K562 (cell line): ENCODE results near the gene TOMM40L. TPM values are rescaled to one million over a fixed set of nuclear protein-coding genes. Genes with fewer than 3 reads are reported as not detected.

Experiments
- ATAC-seq: fragments of 200-7000 bp; cut with Tn5 transposase; 3 replicates; pipeline ENCODE4 v1.9.1; 2020; ENCODE audit warnings: moderate library complexity
- BruUV-seq: library from RNA; stranded (reverse); fragments of 400-500 nt; replicated peaks from 2 replicates; lab custom pipeline; 2021; lab: Mats Ljungman, UMichigan
- CTCF ChIA-PET: fragments of 300-600 bp; formaldehyde crosslinking; extraction: SDS; loops from one replicate; lab custom pipeline; 2021; ENCODE audit warnings: low intra/inter-chr PET ratio; lab: Yijun Ruan, JAX
- POLR2A ChIA-PET: fragments of 300-600, 350-650 bp; sonication (Branson Sonifier 250); formaldehyde crosslinking; extraction: SDS; loops from one replicate; lab custom pipeline; 2021; ENCODE audit warnings: antibody characterized with exemption, inconsistent platforms; lab: Yijun Ruan, JAX
- DNase-seq, 4 experiments: peaks; one replicate each; pipeline versions ENCODE4 v3.0.0 to v3.0.0-alpha.2; 2011 to 2018; ENCODE audit warnings: low spot score in 3 of 4, mixed read lengths in 3 of 4; ENCODE audit errors: extremely low read depth in 1 of 4
- FAIRE-seq: peaks from 2 replicates; lab custom pipeline; 2011; peaks lifted over from hg19 to GRCh38; lab: Jason Lieb, UNC
- H2AFZ ChIP-seq: 2 replicates; pipeline ENCODE4 v1.6.0; 2011; ENCODE audit warnings: low read depth, low read length, control low read depth, inconsistent platforms
- H3K27ac ChIP-seq: fragments of 200-600 bp; 3 replicates; pipeline ENCODE4 v1.8.0; 2011; ENCODE audit warnings: low read depth, mild to moderate bottlenecking, control low read depth, inconsistent platforms, low read length, moderate library complexity, mixed read lengths; ENCODE audit errors: extremely low read depth
- H3K27me3 ChIP-seq, 2 experiments: fragments of 300-600 bp in 1 of 2; 2 replicates in 1 of 2; 3 replicates in 1 of 2; pipeline versions ENCODE4 v1.6.0 to v1.8.0; 2011; ENCODE audit warnings: inconsistent platforms in 2 of 2, low read length in 2 of 2, mild to moderate bottlenecking in 1 of 2, mixed read lengths in 1 of 2, moderate library complexity in 1 of 2; ENCODE audit not compliant: control insufficient read depth in 2 of 2, insufficient read depth in 2 of 2
- H3K36me3 ChIP-seq: fragments of 300-600 bp; 3 replicates; pipeline ENCODE4 v1.8.0; 2011; ENCODE audit warnings: mild to moderate bottlenecking, low read length, inconsistent platforms; ENCODE audit not compliant: control insufficient read depth, insufficient read depth
- H3K4me1 ChIP-seq, 2 experiments: fragments of 200-600 bp in 1 of 2; replicated peaks in 1 of 2; 2 replicates in 1 of 2; 3 replicates in 1 of 2; pipeline versions ENCODE4 v1.5.1 to v1.8.0; 2011; ENCODE audit warnings: inconsistent platforms in 2 of 2, low read length in 2 of 2, mild to moderate bottlenecking in 1 of 2, mixed read lengths in 1 of 2, moderate library complexity in 1 of 2; ENCODE audit not compliant: control insufficient read depth in 2 of 2, insufficient read depth in 2 of 2
- H3K4me2 ChIP-seq: 2 replicates; pipeline ENCODE4 v1.6.1; 2011; ENCODE audit warnings: low read length, control low read depth, inconsistent platforms, mixed read lengths; ENCODE audit not compliant: insufficient read depth
- H3K4me3 ChIP-seq: fragments of 200-600 bp; sonication (generic), shearing (Covaris generic); 2 replicates; pipeline ENCODE4 v1.5.1; 2016; ENCODE audit warnings: control low read depth, inconsistent platforms
- H3K79me2 ChIP-seq: fragments of 200-600 bp; 3 replicates; pipeline ENCODE4 v1.8.0; 2011; ENCODE audit warnings: low read length, inconsistent platforms; ENCODE audit not compliant: control insufficient read depth, insufficient read depth
- H3K9ac ChIP-seq, 2 experiments: 2 replicates each; pipeline versions ENCODE4 v1.6.0 to v1.6.1; 2011; ENCODE audit warnings: low read depth in 2 of 2, low read length in 2 of 2, control low read depth in 1 of 2, inconsistent platforms in 1 of 2, mild to moderate bottlenecking in 1 of 2, mixed read lengths in 1 of 2; ENCODE audit not compliant: insufficient read depth in 1 of 2
- H3K9me1 ChIP-seq: one replicate; pipeline ENCODE4 v1.6.0; 2011; ENCODE audit warnings: inconsistent platforms, mild to moderate bottlenecking, low read length, moderate library complexity; ENCODE audit not compliant: control insufficient read depth, insufficient read depth
- H3K9me3 ChIP-seq: replicated peaks from 2 replicates; pipeline ENCODE4 v1.5.1; 2011; ENCODE audit warnings: low read depth, low read length, inconsistent platforms; ENCODE audit not compliant: control insufficient read depth, insufficient read depth
- H4K20me1 ChIP-seq: replicated peaks from 2 replicates; pipeline ENCODE4 v1.6.1; 2011; ENCODE audit warnings: low read length, inconsistent platforms, mixed read lengths; ENCODE audit not compliant: control insufficient read depth, insufficient read depth
- CBX1 ChIP-seq: sonication (generic); IDR thresholded peaks from 2 replicates; pipeline ENCODE4 v1.6.1; 2016; ENCODE audit warnings: antibody characterized with exemption, low read depth, mild to moderate bottlenecking
- SAFB2 ChIP-seq: fragments of 200-400 bp; formaldehyde crosslinking; IDR thresholded peaks from 2 replicates; pipeline ENCODE4 v1.6.1; 2018; ENCODE audit warnings: borderline replicate concordance, low read length, low read depth, moderate library complexity; ENCODE audit not compliant: severe bottlenecking
- SMARCB1 ChIP-seq: IDR thresholded peaks from 2 replicates; pipeline ENCODE4 v1.6.1; 2011; ENCODE audit warnings: improper control_type of control experiment, low read depth; ENCODE audit not compliant: insufficient read length
- SMARCC2 ChIP-seq: fragments of 450-650 bp; IDR thresholded peaks from 2 replicates; pipeline ENCODE4 v1.6.1; 2017; ENCODE audit warnings: antibody characterized with exemption, moderate library complexity, mild to moderate bottlenecking, low read depth
- TARDBP ChIP-seq: fragments of 450-650 bp; IDR thresholded peaks from 2 replicates; pipeline ENCODE4 v1.6.1; 2016
- TEAD4 ChIP-seq, 2 experiments: sonication (generic) in 1 of 2; formaldehyde crosslinking in 1 of 2; IDR thresholded peaks; 2 replicates each; pipeline versions ENCODE4 v1.6.1 to v1.8.0; 2012 to 2022; ENCODE audit warnings: borderline replicate concordance in 1 of 2, inconsistent platforms in 1 of 2, low read length in 1 of 2, mild to moderate bottlenecking in 1 of 2, missing genetic modification reagents in 1 of 2
- TRIM24 ChIP-seq, 2 experiments: fragments of 450-650 bp; IDR thresholded peaks; 2 replicates each; pipeline ENCODE4 v1.6.1; 2016
- ZC3H4 ChIP-seq: sonication (generic); formaldehyde crosslinking; IDR thresholded peaks from 2 replicates; pipeline ENCODE4 v1.9.0; 2021; ENCODE audit warnings: missing genetic modification reagents, borderline replicate concordance
- ZNF197 ChIP-seq: fragments of 200-800 bp; sonication (Bioruptor generic); IDR thresholded peaks from 2 replicates; pipeline ENCODE4 v1.6.1; 2016; ENCODE audit warnings: low read depth, missing genetic modification characterization, missing compliant biosample characterization
- ZNF239 ChIP-seq: fragments of 250-450 bp; sonication (Bioruptor Pico); IDR thresholded peaks from 2 replicates; pipeline ENCODE4 v1.4.0; 2020; ENCODE audit warnings: mild to moderate bottlenecking
- WGBS: fragments of 100-300 bp; shearing (Covaris generic); methylation state at CpG from one replicate; pipeline ENCODE4 v1.1.6; 2016; ENCODE audit warnings: low coverage, mixed read lengths; ENCODE audit not compliant: insufficient coverage; ENCODE audit errors: missing lambda C conversion rate; 5-methylcytosine and 5-hydroxymethylcytosine counted together
- in situ Hi-C: fragments of 300-500 bp; cut with MboI; formaldehyde crosslinking; loops from 4 replicates; pipeline ENCODE4 v1.15.0; 2018; ENCODE audit warnings: inconsistent platforms, mixed read lengths
- intact Hi-C: fragments of 100-400 bp; cut with micrococcal nuclease; formaldehyde crosslinking; loops from 2 replicates; pipeline ENCODE4 v1.14.2; 2022
- polyA plus RNA-seq, 8 experiments: library from polyadenylated mRNA; depleted of rRNA in 4 of 8; stranded (reverse) in 5 of 8; unstranded in 3 of 8; fragments of >200 nt; fragmentation: Nextera tagmentation in 2 of 8; fragmentation: Illumina TruSeq in 1 of 8; extraction: Ambion mirVana in 2 of 8; extraction: Trizol in 1 of 8; gene quantifications; 2 replicates each; pipeline versions ENCODE4 v1.2.1 to v1.2.3, GENCODE V29; 2011 to 2014; ENCODE audit warnings: inconsistent platforms in 1 of 8, missing spikeins in 1 of 8
- total RNA-seq, 7 experiments: library from RNA; depleted of rRNA in 6 of 7; stranded (reverse); fragments of >200 nt in 6 of 7; fragmentation: Illumina TruSeq in 2 of 7; extraction: Trizol in 2 of 7; gene quantifications; 2 replicates each; pipeline versions ENCODE4 v1.2.1 to v1.2.3, GENCODE V29; 2011 to 2021; ENCODE audit warnings: low replicate concordance in 1 of 7
- TF ChIP-seq, protein P1 (sequence below): fragments of 250-450 bp; sonication (Bioruptor Pico); IDR thresholded peaks from 2 replicates; pipeline ENCODE4 v1.8.0; 2021; ENCODE audit warnings: moderate library complexity, mild to moderate bottlenecking, inconsistent platforms
- TF ChIP-seq, protein P2 (sequence below): sonication (generic); formaldehyde crosslinking; IDR thresholded peaks from 2 replicates; pipeline ENCODE4 v1.8.0; 2023; ENCODE audit warnings: mild to moderate bottlenecking, missing genetic modification reagents

TOMM40L gene
- total and polyA plus RNA-seq, 9 of the 15 experiments (the other 6 are each of a cell fraction or from before 2014, with no cell fraction given) = 9.6 to 33.6 (median 25.2) TPM

DNA sequence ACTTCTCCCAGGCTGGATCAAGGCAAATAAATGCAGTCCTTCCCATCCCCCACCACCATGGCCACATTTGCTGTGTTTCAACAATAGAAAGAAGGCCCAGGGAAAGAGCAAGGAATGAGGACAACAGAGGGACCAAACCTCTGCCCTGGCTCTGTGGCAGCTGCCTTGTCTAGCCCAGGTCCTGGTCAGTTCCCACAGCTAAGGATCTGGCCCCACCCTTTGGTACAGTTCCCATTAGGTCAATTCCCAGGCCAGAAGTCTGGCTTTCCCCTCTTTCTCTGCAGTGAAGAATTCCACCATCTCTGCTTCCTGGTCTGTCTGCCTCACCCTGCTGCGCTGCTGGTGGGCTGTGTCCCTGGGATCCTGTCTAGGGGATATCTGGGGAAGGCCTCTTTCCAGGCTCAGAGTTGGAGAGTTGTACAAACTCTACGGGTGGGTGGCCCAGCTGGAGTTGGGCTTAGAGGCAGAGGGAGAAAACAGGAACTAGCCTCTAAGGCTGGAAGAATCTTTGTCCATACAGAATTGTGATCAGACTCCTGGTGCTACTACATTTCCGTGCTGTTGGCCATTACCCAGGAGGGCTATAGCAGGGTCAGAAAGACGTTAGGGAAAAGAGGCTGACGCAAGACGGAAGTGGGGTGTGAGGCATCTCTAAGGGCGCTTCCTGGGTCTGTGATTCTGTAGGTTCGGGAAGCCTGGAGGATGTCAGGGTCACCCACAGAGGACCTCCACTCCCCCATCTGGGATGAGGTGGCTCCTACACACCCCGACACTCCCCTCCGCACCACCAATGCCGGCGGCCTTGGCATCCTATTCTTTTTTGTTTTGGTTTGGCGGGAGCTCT lies 24.6 kb upstream of the TOMM40L start:
- peak overlapping the region; percentile 83 to 92; a peak in 3 of 4 replicates for H3K9ac ChIP-seq
- BruUV-seq = TSS peak; percentile 75
- peak; percentile 13 for ATAC-seq
- no peaks in the 10 kb centered on the region for H3K9me1 ChIP-seq
- H3K9me3 ChIP-seq = no peaks in the 10 kb centered on the region
- peak overlapping the region; percentile 97 for H2AFZ ChIP-seq
- CTCF ChIA-PET = no interaction called here
- peak; percentile 42 for FAIRE-seq
- H3K27ac ChIP-seq = peak overlapping the region; percentile 99
- in situ Hi-C loops (no loop called here), intact Hi-C loops (loop anchor here (5.0 kb wide), 1 partner anchor 106 kb away; the partner anchor contains the start of gene MPZ)
- no peaks in the 10 kb centered on the region for H4K20me1 ChIP-seq
- H3K79me2 ChIP-seq = peaks cover 27% of the 10 kb centered on the region
- DNase-seq = peak in 2 of 4 experiments; percentile 38 to 47
- POLR2A ChIA-PET = interaction anchor here (0.6 to 1.9 kb wide), 9 partner anchors 10 to 1290 kb away, joined by 3 to 9 read pairs (median 4); partner anchors contain the start of genes B4GALT3 and TOMM40L
- H3K4me1 ChIP-seq = peaks cover 57 to 68% of the 10 kb centered on the region in 2 experiments
- peaks cover 28% of the 10 kb centered on the region for H3K36me3 ChIP-seq
- H3K4me3 ChIP-seq = peak overlapping the region; percentile 71
- no peaks in the 10 kb centered on the region for H3K27me3 ChIP-seq
- 52% methylated on average over 13 of the region's 13 CpGs for WGBS
- peak overlapping the region; percentile 97 for H3K4me2 ChIP-seq
- TF ChIP-seq SMARCB1 (no peak), TEAD4 (IDR thresholded peaks at IDR 0.05; ENCODE audit: low read length) (no peak), TEAD4 (CRISPR knock-in tag; IDR thresholded peaks at IDR 0.05; ENCODE audit: borderline replicate concordance) (0 out of 2 replicates have a peak, but pooled peaks have one; percentile 37), ZNF239 (CRISPR knock-in tag) (0 out of 2 replicates have a peak, but pooled peaks have one; percentile 3), TARDBP (no peak), ZNF197 (CRISPR knock-in tag) (peak; percentile 60; the same call in 1 of the 2 replicates), CBX1 (no peak), SMARCC2 (0 out of 2 replicates have a peak, but pooled peaks have one; percentile 17), SAFB2 (no peak), ZC3H4 (CRISPR knock-in tag) (0 out of 2 replicates have a peak, but pooled peaks have one; percentile 46), TRIM24 (IDR thresholded peaks at IDR 0.05) (no peak)
- TF ChIP-seq, protein P1, sequence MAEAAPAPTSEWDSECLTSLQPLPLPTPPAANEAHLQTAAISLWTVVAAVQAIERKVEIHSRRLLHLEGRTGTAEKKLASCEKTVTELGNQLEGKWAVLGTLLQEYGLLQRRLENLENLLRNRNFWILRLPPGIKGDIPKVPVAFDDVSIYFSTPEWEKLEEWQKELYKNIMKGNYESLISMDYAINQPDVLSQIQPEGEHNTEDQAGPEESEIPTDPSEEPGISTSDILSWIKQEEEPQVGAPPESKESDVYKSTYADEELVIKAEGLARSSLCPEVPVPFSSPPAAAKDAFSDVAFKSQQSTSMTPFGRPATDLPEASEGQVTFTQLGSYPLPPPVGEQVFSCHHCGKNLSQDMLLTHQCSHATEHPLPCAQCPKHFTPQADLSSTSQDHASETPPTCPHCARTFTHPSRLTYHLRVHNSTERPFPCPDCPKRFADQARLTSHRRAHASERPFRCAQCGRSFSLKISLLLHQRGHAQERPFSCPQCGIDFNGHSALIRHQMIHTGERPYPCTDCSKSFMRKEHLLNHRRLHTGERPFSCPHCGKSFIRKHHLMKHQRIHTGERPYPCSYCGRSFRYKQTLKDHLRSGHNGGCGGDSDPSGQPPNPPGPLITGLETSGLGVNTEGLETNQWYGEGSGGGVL (CRISPR knock-in tag) = no peak
- TF ChIP-seq, protein P2, sequence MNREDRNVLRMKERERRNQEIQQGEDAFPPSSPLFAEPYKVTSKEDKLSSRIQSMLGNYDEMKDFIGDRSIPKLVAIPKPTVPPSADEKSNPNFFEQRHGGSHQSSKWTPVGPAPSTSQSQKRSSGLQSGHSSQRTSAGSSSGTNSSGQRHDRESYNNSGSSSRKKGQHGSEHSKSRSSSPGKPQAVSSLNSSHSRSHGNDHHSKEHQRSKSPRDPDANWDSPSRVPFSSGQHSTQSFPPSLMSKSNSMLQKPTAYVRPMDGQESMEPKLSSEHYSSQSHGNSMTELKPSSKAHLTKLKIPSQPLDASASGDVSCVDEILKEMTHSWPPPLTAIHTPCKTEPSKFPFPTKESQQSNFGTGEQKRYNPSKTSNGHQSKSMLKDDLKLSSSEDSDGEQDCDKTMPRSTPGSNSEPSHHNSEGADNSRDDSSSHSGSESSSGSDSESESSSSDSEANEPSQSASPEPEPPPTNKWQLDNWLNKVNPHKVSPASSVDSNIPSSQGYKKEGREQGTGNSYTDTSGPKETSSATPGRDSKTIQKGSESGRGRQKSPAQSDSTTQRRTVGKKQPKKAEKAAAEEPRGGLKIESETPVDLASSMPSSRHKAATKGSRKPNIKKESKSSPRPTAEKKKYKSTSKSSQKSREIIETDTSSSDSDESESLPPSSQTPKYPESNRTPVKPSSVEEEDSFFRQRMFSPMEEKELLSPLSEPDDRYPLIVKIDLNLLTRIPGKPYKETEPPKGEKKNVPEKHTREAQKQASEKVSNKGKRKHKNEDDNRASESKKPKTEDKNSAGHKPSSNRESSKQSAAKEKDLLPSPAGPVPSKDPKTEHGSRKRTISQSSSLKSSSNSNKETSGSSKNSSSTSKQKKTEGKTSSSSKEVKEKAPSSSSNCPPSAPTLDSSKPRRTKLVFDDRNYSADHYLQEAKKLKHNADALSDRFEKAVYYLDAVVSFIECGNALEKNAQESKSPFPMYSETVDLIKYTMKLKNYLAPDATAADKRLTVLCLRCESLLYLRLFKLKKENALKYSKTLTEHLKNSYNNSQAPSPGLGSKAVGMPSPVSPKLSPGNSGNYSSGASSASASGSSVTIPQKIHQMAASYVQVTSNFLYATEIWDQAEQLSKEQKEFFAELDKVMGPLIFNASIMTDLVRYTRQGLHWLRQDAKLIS (CRISPR knock-in tag) = 0 out of 2 replicates have a peak, but pooled peaks have one; percentile 2
